T-helper 2 cell (primary cell): Measurements from ENCODE around the gene CNIH3.

Experiments
- DNase-seq, 5 experiments: peaks; one replicate each; pipeline versions ENCODE4 v3.0.0 to v3.0.0-alpha.2; 2012 to 2022

The CNIH3 gene

DNA sequence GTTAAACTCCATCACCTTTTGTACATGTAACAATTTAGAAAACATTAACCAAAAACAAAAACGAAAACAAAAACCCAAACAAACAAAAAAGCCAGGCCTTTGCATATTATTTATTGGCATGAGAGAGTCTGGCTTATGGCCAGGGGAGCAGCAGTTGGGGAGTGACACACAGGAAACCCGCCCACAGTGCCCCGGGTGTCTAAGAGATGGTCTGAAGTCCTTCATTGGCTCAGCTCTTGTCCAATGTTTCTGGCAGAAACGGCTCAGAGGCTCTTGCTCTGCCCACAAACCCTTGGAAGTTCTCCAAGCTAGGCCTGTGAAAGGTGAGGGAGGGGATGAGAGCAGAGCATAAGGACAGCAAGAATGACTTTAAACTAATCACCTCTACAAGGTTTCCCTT is 131.5 kb downstream of the CNIH3 start:
- no peak for DNase-seq

DNA sequence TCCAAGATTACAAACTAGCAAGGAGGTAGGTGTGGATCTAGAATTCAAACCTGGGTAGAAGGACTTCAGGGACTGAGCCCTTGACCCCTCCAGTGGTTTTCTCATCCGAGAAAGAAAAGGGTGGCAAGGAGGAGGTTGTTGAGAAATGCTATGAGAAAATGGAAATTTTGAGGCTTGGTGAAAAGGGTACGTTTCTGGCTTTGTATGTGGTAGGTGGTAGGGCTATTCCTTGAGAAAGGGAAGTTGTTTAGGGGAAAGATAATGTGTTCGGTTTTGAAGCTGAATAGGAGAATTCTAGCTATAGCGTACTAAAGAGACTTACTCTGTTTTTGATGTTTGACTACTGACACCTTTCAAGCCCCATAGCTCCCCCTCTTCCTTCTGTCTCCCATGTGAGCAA is 133.8 kb downstream of the CNIH3 start:
- DNase-seq, result no peak

DNA sequence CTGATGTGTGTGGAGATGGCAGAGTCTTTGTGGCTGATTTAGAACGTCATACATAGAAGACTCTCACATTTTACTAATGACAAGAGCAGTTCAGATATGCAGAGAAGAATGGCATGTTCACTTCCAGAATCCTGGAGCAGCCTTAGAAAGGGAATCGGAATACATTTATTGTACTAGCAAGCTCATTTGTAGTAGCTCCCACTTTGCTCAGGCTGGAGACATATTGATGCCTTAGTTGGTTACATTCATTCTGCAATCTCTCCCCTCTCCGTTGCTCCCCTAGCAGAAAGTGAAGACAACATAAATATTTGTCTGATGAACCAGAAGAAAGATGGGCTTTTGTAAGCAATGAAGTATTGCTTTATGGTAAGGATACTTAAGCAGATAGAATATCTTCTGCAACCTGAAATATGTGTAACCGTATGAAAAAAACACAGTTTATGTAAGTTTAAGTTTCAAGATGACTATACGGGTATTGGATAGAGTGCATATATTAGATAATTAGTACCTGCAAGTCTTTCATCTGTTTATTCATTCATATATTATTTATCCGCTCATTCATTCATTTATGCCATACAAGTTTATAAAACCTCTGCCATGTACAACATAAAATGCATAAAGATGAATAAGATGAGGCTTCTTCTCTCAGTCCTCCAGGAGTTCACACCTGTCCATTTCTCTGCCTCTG is 135.7 kb downstream of the CNIH3 start:
- no peak for DNase-seq

DNA sequence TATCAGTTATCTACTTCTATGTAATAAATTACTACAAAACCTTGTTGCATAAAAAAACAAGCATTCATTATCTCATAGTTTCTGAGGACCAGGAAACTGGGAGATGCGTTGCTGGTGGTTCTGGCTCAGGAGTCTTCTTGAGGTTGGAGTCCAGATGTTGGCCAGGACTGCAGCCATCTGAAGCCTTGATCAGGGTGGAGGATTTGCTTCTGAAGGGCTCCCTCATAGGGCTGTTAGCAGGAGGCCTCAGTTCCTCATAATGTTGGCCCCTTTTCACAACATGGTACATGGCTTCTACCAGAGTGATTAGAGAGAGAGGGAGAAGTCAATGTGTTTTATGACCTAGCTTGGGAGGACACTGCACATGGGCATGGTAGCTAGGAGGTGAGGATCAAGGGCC is 137.4 kb downstream of the CNIH3 start:
- DNase-seq, result no peak

DNA sequence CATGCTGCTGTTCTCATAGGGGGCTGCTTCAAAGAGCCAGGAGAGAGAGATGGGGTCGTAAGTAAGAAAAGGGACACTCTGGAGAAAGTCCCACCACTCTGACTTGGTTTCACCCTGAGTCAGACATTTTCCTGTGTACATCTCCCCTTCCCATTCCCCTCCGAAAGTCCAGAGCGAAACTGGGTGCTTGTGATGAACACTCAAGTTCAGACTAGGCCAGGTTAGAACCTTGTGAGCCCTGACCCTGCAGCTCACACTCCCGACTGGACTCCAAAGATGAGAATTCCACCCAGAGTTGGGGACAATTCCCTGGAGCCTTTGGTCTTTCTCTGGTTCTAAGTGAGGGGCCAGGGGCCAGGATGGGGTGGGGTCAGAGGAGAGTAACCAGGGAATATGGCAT is 139.5 kb downstream of the CNIH3 start:
- no peak for DNase-seq

DNA sequence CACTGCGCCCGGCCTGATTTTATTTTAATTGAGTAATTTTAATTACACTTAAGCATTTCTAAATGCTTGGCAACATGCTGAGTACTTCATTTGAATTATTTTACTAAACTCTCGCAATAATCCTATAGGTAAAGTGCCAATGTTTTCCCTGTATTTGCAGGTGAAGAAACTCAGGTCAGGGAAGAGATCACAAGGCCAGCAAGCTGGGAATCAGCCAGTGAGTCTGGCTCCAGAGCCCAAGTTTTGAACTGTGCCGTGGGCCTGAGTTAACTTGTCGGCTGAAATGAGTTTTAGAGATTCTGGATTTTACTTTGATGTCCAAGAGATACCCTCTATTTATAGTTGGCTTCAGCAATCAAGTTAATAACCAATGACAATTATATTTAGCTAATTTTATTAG is 141.4 kb downstream of the CNIH3 start:
- DNase-seq, result no peak

DNA sequence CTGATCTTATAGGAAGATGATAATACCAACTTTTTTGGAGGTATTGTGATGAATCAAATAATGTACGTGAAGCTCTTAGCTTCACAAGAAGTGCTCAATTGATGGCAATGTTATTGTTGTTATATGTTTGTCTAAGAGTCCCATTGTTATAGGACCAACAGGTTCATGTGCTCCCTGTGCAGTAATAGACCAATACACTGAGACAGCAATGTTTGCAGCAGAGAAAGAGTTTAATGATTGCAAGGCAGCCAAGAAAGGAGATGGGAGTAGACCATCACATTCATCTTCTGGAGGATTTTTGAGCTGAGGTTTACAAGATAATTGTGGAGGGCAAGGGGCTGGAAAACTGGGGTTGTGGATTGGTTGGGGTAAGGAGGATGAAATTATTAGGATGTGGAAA is 143.0 kb downstream of the CNIH3 start:
- DNase-seq, result no peak

DNA sequence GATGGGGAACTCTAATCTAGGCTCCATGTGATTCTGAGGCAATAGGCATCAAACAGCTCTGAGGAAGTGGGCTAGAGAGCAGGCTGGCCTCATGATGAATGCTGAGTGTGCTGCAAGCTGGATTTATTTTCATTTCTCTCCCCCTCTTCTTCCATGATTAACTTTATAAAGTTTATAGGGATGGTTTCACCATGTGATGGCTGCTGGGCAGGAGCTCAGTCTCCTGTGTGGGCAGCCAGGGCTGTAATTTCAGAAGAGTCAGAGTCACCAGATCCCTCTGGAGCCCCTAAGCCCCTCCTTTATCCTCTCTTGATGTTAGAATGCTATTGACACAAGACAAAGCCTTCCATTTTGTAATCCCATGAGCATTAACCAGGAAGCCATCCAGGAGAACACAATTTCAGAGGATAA is 143.6 kb downstream of the CNIH3 start:
- no peak for DNase-seq

DNA sequence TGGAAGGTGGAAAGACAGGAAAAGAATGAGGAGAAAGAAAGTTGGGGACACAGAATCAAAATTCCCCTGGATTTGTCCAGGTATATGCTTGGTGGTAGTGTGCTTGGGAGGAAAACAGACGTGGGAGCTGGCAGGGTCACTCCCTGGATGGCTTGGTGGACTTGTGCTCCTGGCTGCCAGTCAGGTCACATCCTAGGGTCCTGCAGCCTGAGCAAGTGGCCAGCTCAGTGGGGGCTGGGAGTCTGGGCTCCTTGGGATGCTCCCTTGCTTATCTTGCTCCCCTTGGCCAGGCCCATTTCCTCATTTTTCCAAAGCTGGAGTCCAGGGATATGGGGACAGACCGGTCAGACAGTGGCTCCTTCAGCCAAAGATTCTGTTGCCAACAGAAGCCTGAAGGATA is 144.0 kb downstream of the CNIH3 start:
- no peak for DNase-seq

DNA sequence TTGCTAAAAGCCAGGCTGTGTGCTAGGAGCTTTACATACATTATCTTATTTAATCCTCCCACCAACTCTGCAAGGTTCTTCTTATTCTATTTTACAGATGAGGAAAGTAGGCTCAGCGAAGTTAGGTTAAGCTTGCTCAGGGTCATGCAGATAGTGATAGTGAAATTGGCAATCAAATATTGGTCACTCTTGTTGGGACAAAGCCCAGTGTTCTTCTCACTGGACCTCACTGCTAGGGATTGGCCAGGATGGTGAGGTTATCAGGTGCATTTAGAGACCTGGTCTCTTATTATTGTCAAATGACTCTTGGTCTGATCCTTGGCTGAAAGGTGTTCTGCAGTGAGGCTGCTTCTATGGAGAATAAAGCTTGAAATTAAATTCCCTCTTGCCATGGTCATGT is 145.1 kb downstream of the CNIH3 start:
- DNase-seq, result no peak

DNA sequence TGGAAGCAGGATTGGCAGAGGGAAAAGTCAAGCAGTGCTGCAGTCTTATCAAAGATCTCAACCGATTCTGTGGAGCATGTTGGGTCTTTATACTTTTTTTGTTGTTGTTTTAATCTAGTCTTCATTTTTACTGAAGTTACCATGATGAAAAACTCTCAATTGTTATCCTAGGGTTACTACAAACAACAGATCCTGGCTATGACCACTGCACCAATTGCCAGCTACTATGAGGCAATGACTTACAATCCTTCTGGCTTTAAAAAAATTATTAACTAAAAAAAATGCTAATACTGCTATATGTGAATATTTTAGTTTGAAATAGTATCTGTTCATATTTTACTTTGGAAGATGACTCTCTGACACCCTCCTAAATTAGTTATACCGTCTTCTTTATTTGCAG is 145.9 kb downstream of the CNIH3 start:
- DNase-seq, result no peak

DNA sequence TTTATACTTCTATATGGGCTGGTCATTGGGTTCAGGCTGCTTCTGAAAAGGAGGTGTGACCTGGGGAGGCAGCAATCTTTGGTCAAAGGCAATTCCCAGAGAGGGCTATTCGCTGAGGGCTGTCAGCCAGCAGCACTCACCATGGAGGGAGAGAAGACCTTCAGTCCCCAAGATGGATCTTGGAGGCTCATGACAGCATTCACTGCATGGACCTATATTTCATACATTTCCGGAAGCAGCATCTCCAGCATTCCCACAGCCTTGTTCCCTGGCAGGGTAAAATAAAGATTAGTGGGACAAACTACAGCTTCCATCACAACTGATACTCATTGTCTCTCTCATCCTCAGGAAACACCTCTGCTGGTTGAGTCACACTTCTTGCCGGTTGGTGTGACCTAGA is 146.6 kb downstream of the CNIH3 start:
- DNase-seq, result no peak

DNA sequence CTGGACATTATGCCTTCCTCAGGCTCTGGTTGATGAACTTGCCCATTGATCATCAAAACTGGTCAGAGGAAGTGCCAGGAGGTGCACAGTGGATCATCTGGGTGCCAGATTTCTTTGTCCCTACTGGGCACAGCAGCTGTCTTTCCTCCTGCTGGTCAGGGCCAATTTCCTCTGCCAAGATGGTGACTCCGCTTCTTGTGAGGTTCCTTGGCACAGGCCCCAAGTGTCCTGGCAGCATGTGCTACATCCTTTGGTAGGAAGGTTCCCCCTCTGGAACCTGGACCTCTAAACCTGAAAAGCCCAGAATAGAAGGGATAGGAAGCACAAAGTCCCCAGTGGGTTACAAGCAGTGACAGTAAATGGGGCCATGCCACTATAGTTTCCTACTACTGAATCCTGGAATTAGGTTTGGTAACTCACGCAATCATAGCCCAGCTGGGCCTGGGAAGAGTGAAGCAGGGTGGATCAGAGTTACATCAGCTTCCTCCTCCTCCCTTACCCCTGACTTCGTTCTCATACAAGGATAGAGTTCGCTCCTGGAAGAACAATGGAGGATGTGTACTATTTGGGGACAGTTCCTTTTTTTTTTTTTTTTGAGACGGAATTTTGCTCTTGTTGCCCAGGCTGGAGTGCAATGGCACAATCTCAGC is 147.1 kb downstream of the CNIH3 start:
- no peak for DNase-seq

DNA sequence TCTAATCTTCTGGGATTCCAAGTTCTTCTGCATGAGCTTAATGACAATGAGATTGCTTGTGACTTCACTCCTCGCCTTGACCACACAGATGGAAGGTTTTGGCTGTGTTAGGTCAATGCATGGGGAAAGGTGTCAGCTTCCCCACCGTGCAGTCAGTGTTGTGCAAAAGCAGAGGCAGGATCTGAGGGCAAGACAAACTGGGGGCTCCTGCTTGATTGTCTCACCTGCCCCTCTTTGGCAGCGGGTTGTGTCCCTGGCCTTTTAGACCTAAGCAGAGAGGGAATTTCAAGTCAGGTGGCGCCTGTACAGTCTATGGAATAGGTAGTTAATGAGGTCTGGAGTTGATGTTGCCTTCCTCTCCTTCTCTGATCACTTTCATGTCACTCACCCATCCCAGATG is 150.1 kb downstream of the CNIH3 start:
- DNase-seq, result no peak

DNA sequence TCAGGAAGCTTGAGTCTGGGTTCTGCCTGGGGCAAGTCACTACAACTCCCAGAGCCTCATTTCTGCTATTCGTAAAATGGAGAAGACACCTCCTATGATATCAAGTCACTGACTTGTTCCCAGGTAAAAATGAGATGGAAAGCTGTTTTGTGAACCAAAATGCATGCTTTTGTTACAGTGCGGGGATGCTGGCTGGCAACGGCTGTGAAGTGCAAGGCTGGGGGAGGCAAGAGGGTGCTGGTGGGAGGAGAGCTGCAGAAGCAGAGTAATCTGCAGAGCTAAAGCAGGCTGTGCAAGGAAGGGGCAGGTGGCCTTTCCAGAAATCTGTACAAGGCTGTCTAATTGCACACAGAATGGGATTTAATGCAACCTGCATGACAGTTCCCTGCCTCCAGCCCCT is 150.9 kb downstream of the CNIH3 start:
- DNase-seq, result no peak

DNA sequence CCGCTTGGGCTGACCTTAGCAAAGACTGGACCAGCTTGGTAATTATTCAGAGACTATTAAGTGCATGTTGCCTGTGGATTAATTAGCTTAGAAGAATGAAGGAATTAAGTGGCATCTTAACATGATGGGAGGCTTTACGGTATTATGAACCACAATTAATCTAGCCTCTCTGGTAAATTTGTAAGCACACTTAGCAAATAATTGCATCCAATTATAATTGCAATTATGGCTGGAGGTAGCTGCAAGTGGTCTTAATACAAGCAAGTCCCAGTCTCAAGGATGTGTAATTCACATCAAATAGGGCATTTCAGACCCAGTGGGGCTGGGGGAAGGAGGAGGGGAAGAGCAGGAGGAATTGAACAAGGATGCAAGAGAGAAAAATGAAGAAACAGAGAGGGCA is 151.6 kb downstream of the CNIH3 start:
- no peak for DNase-seq

DNA sequence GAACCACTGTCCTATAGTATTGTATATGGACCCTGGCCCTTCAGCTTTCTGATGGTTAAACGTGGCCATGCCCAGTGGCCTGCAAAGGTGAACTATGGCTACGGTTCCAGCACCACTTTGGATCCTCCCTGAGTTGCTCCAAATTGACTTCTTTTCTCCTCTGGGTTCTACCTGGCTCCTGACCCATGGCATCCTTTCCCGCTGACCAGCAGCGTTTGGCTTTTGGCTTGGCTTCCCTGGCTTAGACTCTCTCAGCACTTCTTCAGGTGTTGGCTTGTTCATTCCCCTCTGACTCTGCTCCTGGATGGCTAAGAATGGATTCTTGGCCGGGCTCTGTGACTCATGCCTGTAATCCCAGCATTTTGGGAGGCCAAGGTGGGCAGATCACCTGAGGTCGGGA is 152.9 kb downstream of the CNIH3 start:
- DNase-seq, result no peak

DNA sequence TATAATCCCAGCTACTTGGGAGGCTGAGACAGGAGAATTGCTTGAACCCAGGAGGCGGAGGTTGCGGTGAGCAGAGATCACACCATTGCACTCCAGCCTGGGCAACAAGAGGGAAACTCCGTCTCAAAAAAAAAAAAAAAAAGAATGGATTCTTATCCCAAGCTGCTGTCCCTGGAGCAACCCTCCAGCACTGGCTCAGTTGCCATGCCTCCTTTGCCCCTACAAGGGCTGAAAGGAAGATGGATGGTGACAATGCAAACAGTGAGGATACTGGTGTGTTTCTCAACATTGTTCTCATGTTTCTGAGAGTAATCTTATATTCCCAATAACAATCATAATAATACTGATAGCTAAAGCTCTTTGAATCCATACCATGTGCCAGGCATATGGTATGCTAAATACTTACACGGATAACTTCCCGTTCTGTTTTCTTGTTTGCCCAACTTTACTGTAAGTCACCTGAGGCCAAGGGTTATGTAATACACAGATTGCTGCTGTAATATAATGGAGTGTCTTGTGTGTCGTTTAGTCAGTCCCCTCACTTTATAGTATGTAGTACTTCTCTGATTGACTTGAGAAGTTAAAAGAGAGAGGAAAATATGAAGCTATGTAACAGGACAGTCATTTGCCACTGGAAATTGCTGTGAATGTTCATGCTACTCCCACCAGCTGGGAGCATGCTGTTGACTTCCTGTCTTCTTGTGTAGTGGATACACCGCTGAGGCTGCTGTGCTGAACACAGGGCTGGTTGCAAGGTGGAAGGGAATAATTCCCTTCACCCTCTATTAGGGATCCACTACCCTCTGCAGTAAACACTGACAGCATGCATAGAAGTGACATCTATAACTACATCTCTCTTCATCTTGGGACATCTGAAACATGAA is 153.6 kb downstream of the CNIH3 start:
- no peak for DNase-seq

DNA sequence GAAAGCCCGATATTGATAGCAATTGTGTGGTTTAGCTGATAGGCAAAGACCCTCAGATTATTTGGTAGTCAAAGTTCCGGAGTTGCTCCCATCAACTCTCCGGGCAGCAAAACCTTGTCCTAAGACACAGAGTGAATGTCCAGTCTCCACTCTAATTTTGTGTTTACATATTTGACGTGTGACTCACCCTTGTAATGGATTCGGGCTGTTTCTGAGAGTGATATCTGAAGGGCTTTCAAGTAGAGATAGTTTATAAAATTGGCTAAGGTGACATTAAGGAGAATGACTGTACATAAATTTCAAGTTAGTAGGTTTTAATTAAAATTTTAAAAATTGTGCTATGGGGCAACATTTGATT is 154.2 kb downstream of the CNIH3 start:
- no peak for DNase-seq

DNA sequence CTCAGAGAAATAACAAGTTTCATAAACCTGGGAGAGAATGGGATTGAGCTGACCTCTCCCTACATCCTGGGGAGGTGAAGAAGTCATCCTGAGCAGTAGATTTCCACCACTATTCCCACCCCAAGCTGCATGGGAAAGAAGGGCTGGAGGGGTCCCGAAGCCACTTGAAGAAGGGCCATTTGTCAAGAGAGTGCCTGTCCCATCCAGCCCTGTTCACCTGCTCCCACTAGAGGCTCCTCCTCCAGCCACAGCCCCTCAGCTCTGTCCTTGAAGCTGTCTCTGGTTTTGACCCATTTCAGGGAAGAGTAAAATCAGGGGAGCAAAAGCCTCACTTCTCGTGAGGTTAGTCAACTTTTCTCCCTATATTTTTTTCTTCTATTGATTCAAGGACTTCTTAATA is 157.5 kb downstream of the CNIH3 start:
- DNase-seq, result no peak

DNA sequence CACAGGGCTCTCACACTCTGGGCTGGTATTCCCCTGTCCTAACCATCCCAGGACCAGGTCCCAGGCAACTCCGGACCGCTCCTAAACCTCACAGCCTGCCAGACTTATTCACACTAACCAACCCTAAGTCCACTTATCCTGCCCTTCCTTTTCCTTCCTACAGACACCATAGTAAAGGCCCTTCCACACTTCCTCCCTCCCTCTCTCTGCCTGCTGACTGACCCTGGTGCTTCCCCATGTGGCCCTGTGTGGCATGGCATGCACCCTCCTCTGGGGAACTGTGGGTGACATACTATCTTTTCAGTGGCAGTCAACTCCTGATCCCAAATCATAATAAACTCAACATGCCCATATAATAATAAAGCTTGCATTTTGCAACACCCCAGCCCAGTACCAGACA is 158.3 kb downstream of the CNIH3 start:
- DNase-seq, result no peak

DNA sequence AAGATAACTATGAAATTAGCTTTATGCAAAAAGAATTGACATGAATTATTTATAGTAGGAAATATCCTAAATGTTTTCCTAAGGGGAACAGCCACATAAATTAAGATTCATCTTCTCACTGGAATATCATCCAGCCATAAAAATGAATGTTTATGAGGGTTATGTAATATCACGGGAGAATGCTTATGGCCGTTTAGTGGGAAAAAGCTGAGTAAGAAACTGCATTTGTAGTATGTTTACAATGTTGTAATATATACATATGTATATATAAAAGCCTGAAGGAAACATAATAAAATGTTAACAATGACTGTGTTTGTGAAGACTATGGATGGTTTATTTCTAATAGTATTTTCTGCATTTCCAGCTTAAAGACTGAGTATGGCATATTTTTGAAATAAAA is 161.1 kb downstream of the CNIH3 start:
- DNase-seq, result no peak

DNA sequence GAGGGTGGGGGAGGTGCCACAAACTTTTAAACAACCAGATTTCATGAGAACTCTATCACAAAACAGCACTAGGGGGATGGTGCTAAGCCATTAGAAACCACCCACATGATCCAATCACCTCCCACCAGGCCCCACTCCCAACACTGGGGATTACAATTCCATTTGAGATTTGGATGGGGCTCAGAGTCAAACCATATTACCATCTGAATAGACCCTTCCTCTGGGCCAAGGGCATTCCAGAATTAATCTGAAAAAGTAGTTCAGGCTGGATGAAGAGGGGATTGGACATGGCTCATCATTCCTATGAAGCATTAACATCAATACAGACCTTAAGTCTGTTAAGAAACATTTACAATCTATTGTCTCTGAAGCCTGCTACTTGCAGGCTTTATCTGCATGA is 163.4 kb downstream of the CNIH3 start:
- no peak for DNase-seq

DNA sequence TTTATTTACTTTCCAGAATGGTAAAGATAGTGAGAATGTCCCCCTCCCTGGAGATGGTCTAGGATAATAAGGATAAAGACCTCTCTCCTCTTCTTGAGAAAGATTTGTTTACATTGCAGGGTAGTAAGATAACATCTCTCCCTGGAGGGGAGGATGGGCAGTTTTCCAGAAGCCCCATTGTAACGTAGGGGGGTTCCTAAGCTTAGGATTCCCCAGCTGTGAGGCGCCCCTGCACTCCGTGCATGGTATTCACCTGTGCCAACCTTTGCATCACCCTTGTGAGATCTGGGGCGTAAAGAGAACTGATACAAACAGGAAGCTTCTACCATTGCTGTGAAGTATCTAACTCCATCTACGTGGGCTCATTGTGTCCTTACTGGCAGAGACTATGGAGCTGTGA is 164.6 kb downstream of the CNIH3 start:
- DNase-seq, result no peak
